ENCODE results near the gene UBQLN4.

DNA sequence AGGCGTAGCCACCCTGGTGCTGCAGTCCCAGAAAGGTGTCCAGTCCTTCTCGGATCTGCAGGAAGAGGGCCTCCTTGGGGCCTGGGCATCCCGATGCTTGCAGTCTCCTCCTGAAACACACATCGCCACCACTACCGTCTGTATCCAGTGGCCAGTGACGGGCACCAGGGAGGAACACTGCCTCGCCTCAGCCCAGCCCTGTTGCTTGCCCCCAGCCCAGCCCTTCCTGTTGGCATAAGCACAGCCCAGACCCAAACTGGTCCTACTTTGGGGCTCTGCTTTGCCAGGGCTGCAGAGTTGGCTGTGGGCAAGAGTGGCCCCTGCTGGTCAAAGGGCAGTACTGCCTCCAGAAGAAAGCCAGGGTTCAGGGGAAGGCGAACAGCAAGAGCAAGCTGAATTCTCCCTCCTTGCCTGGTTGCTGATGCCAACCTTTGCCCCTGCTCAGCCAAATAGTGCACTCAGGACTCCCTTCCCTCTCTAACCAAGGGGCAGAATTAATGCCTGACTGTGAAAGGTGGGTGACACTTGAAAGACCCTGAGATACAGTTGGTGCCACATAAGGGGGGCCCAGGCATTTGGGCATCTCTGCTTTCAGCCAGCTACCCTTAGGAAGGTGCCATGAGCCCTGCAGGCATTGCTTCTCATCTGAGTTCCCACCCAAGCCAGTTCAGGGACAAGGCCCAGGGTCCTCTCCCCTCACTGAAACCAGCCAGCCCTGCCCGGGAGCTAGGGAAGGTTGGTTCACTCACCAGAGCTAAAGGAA lies 64.2 kb downstream of the UBQLN4 start:
- TF ChIP-seq CTCF (IDR thresholded peaks at IDR 0.05), result peak; percentile 97 to 99 (median 97)
- TF ChIP-seq POLR2A (IDR thresholded peaks at IDR 0.05), result no peak

All from breast epithelium (tissue), 3 donors.